DMS 273 (cell line): Measurements from ENCODE around the gene STAU1.
"Not testable (repeated sequence)": the region's sequence is repeated elsewhere in the genome, so short reads cannot be mapped to it uniquely, and the experiment has no call there.

ENCODE experiments used
- DNase-seq: peaks from one replicate; lab custom pipeline; 2025; ENCODE audit not compliant: unreplicated experiment; lab: John Stamatoyannopoulos, UW

STAU1 gene

DNA sequence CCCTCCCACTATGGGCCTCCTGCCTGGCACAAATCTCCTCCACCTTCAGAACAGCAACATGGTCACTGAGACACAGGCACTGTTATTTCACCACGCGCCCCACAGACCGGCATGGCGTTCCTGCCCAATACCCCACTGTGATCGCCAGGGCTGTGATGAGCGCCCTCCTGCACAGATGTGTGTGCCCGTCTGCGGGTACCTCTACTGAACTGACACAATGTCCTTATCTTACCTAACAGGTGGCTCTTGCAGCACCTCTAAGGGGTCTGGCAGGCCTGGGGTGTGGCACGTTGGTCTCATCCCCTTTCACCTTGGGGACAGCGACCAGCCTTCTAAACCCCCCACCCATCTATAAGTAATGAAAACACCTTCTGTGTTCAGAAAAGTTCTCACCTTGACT lies 64.2 kb downstream of the STAU1 start:
- DNase-seq, result no peak

DNA sequence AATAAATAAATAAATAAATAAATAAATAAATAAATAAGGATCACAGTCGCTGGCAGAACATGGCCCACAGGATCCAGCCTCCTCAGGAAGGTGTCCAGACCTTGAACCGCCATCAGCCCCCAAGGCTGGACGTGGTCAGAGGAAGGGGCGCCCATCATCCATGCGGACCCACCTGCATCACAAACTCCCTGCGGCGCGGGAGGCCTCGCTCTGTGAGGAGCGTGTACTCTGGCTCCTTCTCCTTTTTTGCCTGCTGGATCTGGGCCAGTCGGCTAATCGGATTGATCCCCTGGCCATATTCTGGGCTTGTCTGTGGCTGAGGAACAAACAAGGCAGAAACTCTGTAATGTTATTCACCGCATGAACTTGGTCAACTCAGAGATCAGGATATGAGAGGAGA lies 65.2 kb downstream of the STAU1 start:
- DNase-seq, result no peak

DNA sequence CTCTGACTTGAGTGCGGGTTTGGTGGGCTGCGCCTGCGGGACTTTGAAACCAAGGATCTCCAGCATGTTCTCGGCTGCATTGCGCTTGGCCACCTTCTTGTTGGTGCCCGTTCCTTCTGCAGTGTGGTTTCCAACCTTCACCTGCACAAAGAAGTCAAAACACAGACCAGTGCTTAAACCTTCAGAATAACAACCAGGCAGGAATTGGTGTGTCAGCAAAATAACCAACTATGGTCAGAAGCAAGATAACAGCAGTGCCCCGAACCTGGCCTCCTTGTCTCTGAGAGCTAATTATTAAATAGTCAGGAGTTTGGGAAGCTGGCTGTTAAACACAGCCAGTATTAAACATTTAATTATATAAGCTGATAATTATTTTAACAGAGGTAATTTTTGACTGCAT lies 68.1 kb downstream of the STAU1 start:
- no peak for DNase-seq

DNA sequence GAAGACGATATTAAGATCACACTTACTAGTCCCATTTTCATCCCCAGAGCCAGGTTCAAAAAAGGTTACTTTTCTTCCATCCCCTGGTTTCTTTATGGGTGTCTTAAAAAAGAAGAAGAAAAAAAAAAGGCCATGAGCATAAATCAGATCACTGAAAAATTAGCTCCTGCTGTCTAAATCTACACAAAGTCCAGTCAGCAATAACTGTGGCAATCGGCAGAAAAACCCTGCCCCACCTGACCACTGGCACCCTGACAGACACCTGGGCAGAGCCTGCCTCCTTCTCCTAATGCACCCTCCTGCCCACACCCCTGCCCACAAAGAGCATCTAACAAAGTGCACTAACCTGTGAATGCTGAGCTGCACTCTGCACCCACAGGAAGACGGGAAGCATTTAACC lies 69.8 kb downstream of the STAU1 start:
- DNase-seq, result no peak

DNA sequence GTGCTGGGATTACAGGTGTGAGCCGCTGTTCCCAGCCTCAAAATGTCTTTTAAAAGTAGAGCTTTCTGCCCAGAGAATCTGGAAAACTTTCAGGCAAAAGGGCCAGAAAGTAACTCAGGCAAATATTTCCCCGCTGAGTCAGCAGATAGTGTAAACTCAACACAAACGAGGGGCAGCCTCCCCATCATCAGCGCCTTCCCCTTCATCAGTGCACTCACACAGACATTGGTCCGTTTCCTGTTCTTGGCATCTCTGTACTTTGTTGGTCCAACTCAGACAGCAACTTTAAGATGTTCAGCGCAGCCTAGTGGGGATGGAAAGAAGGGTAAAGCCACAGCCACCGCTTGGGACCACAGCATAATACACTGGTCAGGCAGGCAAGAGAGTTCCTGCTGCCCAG lies 72.6 kb downstream of the STAU1 start:
- peak; percentile 11 for DNase-seq

DNA sequence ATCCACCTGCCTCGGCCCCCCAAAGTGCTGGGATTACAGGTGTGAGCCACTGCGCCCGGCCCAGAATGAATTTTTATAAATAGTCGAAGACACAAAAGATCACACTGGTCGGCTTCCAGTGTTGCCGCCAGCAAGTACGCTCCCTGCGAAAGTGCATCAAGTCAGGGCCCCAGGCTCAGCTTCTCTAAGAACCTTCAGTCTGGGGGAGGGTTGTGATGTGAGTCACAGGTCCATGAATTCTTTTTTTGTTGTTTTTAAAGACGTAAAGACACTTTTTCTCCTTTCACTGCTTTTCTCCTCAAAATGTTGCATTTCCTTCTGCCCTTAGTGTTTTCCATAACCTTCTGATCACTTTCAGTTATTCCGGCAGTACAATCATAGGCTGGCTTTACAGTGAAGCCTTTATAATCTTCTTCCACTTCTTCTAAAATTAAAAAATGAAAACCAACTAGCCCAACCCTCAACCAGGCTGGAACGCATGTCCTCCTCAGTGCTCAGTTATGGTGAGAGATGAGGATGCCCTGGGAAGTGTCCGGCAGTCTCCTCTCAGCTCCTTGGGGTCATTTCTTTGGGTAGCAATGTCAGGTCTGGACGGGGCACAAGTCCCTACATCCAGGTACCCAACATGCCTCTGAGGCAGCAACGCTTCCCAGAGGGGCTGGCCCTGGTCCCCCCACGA lies 75.4 kb downstream of the STAU1 start:
- DNase-seq, result no peak

DNA sequence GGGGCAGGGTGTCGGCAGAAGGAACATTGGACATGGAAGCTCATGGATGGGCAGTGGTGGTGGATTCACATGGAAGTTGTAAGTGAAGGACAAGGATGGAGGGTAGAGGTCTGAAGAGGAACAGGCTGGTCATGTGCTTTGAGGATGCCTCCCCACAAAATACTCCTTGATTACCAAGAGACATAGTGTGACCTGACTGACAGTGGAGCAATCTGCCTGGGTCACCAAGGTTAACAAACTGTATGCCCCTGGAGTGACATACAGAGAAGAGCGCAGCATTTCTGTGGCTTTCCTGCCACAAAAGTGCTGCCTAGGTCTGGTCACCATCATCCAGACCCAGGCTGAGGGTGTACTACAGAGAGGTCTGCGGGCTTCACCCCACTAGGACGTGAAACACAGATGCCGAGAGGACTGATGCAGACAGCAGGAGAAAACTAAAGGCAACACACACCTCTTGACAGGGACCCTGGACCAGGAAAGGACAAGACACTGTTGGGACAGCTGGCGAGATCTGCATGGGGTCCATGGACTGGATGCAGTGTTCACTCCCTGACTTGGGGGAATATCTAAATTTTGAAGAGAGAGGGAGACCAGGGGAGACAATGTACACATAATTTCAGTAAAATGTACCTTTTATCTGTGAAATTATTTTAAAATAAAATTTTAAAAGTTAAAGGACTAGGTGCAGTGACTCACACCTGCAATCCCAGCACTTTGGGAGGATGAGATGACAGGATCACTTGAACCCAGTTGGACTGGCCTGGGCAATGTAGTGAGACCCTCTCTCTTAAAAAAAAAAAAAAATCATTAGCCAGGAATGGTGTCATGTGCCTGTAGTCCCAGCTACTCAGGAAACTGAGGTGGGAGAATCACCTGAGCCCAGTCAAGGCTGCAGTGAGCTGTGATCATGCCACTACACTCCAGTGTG lies 77.1 kb downstream of the STAU1 start:
- DNase-seq, result peak; percentile 21

DNA sequence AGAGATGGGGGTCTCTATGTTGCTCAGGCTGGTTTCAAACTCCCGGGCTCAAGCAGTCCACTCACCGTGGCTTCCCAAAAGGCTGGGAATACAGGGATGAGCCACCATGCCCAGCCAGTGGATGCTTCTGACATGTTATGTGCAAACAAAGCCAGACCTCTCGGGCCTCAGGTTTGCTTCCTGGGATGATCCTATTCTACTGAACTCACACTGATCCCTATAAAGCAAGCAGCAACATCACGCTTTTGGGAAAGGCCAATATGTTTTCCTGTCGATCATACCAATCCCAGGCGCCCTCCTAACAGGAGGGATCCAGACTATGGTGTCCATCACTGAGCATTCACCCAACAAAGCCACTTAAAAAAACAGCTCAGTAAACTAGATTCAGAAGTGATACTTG lies 81.8 kb downstream of the STAU1 start:
- DNase-seq, result no peak

DNA sequence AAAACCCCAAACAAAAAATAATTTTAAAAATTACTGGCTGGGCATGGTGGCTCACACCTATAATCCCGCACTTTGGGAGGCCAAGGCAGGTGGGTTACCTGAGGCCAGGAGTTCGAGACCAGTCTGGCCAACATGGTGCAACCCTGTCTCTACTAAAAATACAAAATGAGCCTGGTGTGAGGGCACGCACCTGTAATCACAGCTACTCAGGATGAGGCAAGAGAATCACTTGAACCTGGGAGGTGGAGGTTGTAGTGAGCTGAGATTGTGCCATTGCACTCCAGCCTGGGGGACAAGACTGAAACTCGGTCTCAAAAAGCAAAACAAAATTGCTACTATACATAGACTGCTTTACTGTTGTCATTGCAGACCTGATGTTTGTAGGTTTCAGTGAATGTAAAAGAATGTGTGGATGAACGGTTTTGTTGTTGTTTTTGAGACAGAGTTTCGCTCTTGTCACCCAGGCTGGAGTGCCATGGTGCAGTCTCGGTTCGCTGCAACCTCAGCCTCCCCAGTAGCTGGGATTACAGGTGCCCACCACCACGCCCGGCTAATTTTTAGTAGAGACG lies 83.1 kb downstream of the STAU1 start:
- not testable (repeated sequence) for DNase-seq

DNA sequence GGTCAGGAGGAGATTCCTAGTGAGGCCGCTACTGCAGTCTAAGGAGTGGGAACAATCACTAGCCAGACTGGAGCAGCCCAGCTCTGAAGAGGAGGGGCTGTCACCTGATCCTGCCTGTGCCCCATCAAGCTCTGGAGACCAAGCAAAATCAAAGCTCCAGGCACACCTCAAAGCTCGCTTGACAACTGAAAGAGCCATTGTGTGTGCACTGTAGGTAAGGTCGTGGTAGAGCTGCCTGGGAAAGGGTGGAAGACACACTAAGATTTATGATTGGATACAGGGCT lies 83.8 kb downstream of the STAU1 start:
- peak; percentile 47 for DNase-seq

DNA sequence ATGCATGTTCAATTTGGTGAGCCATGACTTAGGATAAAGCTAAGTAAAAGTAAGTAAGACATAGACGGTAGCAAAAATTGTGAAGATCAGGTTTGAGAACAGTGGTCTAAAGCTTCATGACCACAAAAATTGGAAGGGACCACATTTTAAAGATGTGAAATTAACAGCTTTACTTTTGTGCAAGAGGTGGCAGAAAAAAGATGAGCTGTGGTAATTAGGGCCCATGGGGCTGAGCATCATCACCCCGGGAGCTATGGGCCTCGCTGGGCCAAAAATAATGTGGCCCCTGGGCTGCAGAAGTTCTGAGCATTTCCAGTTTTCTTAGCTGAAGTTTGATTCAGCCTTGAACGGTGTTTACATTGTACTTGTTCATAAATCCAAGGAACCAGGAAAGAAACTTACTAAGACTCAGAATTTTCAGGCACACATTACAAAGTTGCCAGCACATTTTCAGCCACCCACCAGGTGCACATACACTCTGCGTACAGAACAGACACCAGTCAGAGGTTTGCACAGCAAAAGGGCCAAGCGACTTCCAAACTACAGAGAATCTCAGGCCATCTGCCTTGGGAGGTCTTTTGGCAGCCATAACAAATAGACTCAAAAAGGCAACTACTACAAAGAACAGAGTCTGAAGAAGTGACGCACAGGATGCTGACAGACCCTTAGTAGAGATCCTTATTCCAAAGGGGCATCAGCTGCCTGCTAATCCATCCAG lies 84.3 kb downstream of the STAU1 start:
- peak; percentile 47 for DNase-seq

DNA sequence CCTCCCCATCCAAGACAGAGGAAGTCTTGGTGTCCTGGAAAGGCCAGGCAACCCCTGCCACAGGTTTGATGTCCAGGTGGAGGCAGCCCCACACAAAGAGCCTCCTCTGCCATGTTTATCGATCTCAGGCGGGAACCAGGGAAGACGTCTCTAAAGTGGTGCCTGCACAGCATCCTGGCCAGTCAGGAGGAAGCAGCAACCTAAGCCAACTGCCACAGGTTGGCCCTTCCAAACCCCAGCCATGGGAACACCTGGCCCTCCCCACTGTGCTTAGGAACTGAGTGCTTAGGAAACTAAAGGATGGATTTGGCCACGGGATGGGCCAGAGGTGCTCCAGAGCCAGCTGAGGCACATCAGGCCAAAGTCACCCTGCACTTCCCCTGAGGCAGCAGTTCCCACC lies 85.1 kb downstream of the STAU1 start:
- no peak for DNase-seq

DNA sequence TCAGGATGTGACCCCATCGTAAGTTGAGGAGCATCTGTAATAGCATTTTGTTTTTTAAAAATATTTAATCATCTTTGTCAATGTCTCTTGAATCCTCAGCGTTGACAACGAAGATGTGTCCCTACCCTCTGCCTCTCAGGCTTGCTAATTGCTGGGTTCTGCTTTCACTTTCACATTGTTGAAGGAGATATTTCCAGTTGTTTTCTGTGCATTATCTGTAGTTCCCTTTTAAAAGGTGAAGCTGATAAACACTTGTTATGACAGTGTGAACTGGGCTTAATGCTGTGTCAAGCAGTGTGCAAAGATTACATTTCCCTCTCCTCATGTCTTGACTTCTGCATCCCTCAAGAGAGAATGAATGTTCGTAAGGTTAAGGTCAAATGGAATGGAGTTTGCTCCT lies 87.2 kb downstream of the STAU1 start:
- no peak for DNase-seq

DNA sequence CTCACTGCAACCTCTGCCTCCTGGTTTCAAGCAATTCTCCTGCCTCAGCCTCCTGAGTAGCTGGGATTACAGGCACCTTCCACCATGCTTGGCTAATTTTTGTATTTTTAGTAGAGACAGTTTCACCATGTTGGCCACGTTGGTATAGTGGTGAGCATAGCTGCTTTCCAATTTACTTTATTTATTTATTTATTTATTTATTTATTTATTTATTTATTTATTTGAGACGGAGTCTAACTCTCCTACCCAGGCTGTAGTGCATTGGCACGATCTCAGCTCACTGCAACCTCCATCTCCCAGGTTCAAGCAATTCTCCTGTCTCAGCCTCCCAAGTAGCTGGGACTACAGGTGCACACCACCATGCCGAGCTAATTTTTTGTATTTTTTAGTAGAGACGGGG lies 87.8 kb downstream of the STAU1 start:
- DNase-seq, result not testable (repeated sequence)

DNA sequence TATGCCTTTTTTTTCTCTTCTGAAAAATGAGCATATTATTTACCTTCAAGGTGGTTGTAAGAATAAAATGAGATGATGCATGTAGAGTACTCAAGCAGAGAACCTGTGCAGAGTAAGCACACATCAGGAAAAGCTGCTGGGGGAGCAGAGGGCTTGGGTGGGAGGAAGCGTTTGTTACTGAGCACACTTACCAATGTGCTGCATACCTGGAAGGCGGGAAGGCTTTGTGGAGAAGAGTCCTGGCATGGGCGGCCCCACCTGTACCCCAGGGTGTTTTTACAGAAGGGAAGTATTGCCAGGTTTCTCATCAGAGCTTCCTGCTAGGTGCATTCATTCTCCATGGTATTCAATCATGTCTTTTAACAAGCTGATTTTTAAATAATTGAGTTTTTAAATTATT lies 89.1 kb downstream of the STAU1 start:
- DNase-seq, result no peak

DNA sequence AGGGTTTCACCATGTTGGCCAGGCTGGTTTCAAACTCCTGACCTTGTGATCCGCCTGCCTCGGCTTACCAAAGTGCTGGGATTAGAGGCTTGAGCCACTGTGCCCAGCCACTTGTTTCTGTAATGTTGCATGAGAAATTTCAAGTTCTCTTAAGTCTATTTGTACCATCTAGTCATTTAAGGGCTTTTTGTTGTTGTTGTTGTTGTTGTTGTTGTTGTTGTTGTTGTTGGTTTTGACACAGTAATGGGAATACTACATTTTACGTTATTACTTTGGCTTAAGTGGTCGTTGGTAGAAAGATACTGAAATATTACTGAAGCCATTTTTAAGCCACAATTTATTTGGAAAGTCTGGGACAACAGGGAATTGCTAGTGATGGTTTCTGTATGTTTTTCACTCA lies 90.0 kb downstream of the STAU1 start:
- no peak for DNase-seq

DNA sequence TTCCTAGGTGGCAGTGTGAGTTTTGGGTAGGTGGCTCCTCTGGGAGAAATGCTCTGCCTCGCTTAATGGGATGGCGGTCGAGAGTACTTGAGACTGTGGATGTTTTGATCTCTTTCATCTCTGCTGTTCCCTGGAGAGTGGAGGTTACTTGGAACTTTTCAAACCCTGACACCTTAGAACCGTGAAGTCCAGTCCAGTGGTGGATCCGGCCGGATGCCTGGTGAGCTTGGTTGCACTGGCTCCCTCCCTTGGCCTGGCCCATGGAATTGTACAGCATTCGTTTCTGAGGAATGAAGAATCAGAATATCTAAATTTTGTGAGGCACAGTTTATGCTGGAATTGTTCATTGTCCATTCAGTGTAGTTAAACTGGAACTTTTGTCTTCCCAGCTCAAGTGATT lies 91.0 kb downstream of the STAU1 start:
- no peak for DNase-seq

DNA sequence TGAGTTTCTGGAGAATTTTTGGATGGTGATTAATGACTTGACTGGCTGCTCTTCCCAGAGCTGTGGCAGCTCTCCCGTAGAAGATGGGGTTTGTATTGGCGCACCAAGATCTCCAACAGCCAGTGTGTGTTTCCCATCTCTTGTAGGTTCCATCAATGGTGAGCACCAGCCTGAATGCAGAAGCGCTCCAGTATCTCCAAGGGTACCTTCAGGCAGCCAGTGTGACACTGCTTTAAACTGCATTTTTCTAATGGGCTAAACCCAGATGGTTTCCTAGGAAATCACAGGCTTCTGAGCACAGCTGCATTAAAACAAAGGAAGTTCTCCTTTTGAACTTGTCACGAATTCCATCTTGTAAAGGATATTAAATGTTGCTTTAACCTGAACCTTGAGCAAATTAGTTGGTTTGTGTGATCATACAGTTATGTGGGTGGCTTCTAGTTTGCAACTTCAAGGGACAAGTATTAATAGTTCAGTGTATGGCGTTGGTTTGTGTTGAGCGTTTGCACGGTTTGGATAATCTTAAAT lies 91.9 kb downstream of the STAU1 start:
- DNase-seq, result no peak

DNA sequence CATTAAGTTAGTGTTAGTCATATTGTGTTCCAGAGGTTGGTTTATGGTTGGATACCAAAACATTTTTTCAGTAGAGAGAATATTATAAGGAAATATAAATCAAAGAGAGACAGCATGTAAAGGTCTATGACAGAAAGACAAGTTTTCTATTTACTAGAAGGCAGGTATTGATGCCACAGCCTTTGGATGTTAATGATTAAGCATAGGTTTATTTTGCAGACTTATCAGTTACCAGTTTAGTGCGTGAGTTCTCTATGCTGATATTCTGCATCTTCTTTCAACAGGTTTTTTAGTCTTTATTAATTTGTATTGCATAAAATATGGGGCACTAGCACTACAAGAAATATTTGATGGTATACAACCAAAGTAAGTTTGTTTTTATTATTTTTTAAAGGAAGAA lies 96.4 kb downstream of the STAU1 start:
- no peak for DNase-seq

DNA sequence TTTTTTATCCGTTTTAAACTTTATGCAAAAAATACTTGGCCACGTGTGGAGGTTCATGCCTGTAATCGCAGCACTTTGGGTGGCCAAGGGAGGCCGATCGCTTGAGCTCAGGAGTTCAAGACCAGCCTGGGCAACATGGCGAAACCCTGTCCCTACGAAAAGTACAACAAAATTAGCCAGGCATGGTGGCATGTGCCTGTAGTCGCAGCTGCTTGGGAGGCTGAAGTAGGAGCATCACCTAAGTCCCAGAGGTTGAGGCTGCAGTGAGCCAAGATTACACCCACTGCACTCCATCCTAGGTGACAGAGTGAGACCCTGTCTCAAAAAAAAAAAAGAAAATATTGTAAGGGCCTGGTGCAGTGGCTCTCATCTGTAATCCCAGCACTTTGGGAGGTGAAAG lies 97.0 kb downstream of the STAU1 start:
- no peak for DNase-seq

DNA sequence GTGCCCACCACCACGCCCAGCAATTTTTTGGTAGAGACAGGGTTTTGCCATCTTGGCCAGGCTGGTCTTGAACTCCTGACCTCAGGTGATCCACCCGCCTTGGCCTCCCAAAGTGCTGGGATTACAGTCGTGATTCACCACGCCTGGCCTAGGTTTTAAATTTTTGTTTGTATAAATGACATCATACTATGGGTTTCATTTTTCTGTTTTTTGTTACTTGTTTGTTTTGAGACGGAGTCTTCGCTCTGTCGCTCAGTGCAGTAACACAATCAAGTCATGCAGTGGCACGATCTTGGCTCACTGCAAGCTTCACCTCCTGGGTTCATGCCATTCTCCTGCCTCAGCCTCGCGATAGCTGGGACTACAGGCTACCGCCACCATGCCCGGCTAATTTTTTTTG lies 105.8 kb downstream of the STAU1 start:
- DNase-seq, result not testable (repeated sequence)

DNA sequence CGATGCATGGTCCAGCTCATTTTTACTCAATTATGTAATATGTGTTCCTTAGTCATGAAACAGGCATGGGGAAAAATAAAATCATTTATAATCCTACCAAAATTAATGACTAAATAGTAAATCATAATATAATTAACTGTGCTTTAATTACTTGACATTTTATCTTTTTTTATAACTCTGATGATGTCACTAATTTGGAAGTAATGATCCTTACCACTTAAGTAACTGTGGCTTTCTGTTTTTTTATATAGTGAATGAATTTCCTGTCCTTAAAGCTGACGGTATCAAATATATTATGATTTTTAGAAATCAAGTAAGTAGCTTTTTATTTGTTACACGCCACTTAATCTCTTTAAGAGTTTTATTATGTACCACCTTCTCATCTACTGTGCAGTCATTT lies 109.8 kb downstream of the STAU1 start:
- DNase-seq, result no peak
